ENCODE data around the gene RASA3. TPM values are rescaled to one million over a fixed set of nuclear protein-coding genes. Genes with fewer than 3 reads are reported as not detected.

Gene RASA3
- polyA plus RNA-seq, 3 donors, result 9.0 to 32.6 (median 16.6) TPM

- intact Hi-C loops (cut with micrococcal nuclease), result no loop called here
- peak overlapping the region; percentile 51 for H3K4me2 ChIP-seq (replicated peaks; ENCODE audit: extremely low read depth, low read length, poor library complexity, severe bottlenecking)
- no peak for DNase-seq
Observed at GRCh38 chr13:114140131-114140905, 7.9 kb upstream of the RASA3 start.

GRCh38 chr13:114136576-114136975 is 4.2 kb upstream of the RASA3 start:
- intact Hi-C loops (cut with micrococcal nuclease), result no loop called here
- Mint-ChIP-seq H3K4me1 (peaks cover 7% of the 10 kb centered on the region), H3K27ac (no peak overlapping the region), H3K4me3 (no peak overlapping the region), H3K36me3 (no peaks in the 10 kb centered on the region), H3K27me3 (ENCODE audit: low read depth in 3 of 3) (peaks cover 0 to 15% (median 9%) of the 10 kb centered on the region in 3 donors), H3K9me3 (peaks cover 0 to 3% (median 0%) of the 10 kb centered on the region in 7 donors)
- no peak overlapping the region for H3K27ac ChIP-seq (ENCODE audit: low read depth in 1 of 2, low read length in 2 of 2)
- H3K36me3 ChIP-seq (replicated peaks in 1 of 2; ENCODE audit: control insufficient read depth in 1 of 2, insufficient read depth in 2 of 2, low read length in 2 of 2), result no peaks in the 10 kb centered on the region
- H3K4me2 ChIP-seq (replicated peaks; ENCODE audit: extremely low read depth, low read length, poor library complexity, severe bottlenecking), result no peak overlapping the region
- TF ChIP-seq, protein P1, sequence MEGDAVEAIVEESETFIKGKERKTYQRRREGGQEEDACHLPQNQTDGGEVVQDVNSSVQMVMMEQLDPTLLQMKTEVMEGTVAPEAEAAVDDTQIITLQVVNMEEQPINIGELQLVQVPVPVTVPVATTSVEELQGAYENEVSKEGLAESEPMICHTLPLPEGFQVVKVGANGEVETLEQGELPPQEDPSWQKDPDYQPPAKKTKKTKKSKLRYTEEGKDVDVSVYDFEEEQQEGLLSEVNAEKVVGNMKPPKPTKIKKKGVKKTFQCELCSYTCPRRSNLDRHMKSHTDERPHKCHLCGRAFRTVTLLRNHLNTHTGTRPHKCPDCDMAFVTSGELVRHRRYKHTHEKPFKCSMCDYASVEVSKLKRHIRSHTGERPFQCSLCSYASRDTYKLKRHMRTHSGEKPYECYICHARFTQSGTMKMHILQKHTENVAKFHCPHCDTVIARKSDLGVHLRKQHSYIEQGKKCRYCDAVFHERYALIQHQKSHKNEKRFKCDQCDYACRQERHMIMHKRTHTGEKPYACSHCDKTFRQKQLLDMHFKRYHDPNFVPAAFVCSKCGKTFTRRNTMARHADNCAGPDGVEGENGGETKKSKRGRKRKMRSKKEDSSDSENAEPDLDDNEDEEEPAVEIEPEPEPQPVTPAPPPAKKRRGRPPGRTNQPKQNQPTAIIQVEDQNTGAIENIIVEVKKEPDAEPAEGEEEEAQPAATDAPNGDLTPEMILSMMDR (IDR thresholded peaks at IDR 0.05), result no peak
- peaks cover 7% of the 10 kb centered on the region for H4K20me1 ChIP-seq (ENCODE audit: insufficient read depth, low read length)
- peaks cover 0 to 16% of the 10 kb centered on the region in 2 donors for H3K27me3 ChIP-seq (ENCODE audit: control insufficient read depth in 2 of 2, insufficient read depth in 2 of 2, low read length in 2 of 2)
- no peak overlapping the region for H3K9ac ChIP-seq (ENCODE audit: insufficient read depth, low read length, poor library complexity, severe bottlenecking)
- H3K9me3 ChIP-seq (replicated peaks in 1 of 2; ENCODE audit: control insufficient read depth in 1 of 2, insufficient read depth in 1 of 2, low read length in 2 of 2), result no peaks in the 10 kb centered on the region
- peaks cover 7% of the 10 kb centered on the region for H3K79me2 ChIP-seq (ENCODE audit: insufficient read depth, low read length)
- H3K4me3 ChIP-seq (replicated peaks in 1 of 3; ENCODE audit: low read depth in 2 of 3, low read length in 3 of 3), result no peak overlapping the region
- DNase-seq, result no peak
- H3K4me1 ChIP-seq (ENCODE audit: control insufficient read depth in 1 of 2, insufficient read depth in 2 of 2, low read length in 2 of 2), result peaks cover 13 to 20% of the 10 kb centered on the region in 2 donors
- H2AFZ ChIP-seq (ENCODE audit: insufficient read depth, low read depth, low read length, poor library complexity, severe bottlenecking), result no peak overlapping the region
- 96% methylated on average over 7 of the region's 7 CpGs for WGBS (ENCODE audit: insufficient coverage)

More at GRCh38 chr13:114140131-114140905, 7.9 kb upstream of the RASA3 start:
- Histone ChIP-seq H3K27me3 (ENCODE audit: control insufficient read depth in 2 of 2, insufficient read depth in 2 of 2, low read length in 2 of 2) (peaks cover 0 to 16% of the 10 kb centered on the region in 2 donors), H3K27ac (ENCODE audit: low read depth in 1 of 2, low read length in 2 of 2) (no peak overlapping the region), H4K20me1 (ENCODE audit: insufficient read depth, low read length) (no peaks in the 10 kb centered on the region), H3K79me2 (ENCODE audit: insufficient read depth, low read length) (no peaks in the 10 kb centered on the region), H3K36me3 (replicated peaks in 1 of 2; ENCODE audit: control insufficient read depth in 1 of 2, insufficient read depth in 2 of 2, low read length in 2 of 2) (no peaks in the 10 kb centered on the region), H3K4me3 (replicated peaks in 1 of 3; ENCODE audit: low read depth in 2 of 3, low read length in 3 of 3) (no peak overlapping the region), H3K9ac (ENCODE audit: insufficient read depth, low read length, poor library complexity, severe bottlenecking) (no peak overlapping the region), H3K4me1 (ENCODE audit: control insufficient read depth in 1 of 2, insufficient read depth in 2 of 2, low read length in 2 of 2) (peaks cover 39 to 45% of the 10 kb centered on the region in 2 donors), H3K9me3 (replicated peaks in 1 of 2; ENCODE audit: control insufficient read depth in 1 of 2, insufficient read depth in 1 of 2, low read length in 2 of 2) (no peaks in the 10 kb centered on the region), H2AFZ (ENCODE audit: insufficient read depth, low read depth, low read length, poor library complexity, severe bottlenecking) (peak overlapping the region; percentile 41)
- Mint-ChIP-seq H3K27me3 (ENCODE audit: low read depth in 3 of 3) (peaks cover 5 to 20% (median 6%) of the 10 kb centered on the region in 3 donors), H3K9me3 (peaks cover 0 to 3% (median 0%) of the 10 kb centered on the region in 7 donors), H3K4me3 (peak overlapping the region in 1 of 2 donors; percentile 13), H3K27ac (peak overlapping the region in 6 of 7 donors; percentile 4 to 70 (median 22)), H3K36me3 (no peaks in the 10 kb centered on the region), H3K4me1 (peaks cover 10% of the 10 kb centered on the region)
- 12% methylated on average over 14 of the region's 25 CpGs for WGBS (ENCODE audit: insufficient coverage)
- TF ChIP-seq, protein P1 (IDR thresholded peaks at IDR 0.05), result no peak
